ENCODE measurements around the gene PTPRG. TPM values are rescaled to one million over a fixed set of nuclear protein-coding genes. Genes with fewer than 3 reads are reported as not detected.

Gene PTPRG
- total RNA-seq, 1 experiment from 2014 or later, result 69.3 TPM

DNA sequence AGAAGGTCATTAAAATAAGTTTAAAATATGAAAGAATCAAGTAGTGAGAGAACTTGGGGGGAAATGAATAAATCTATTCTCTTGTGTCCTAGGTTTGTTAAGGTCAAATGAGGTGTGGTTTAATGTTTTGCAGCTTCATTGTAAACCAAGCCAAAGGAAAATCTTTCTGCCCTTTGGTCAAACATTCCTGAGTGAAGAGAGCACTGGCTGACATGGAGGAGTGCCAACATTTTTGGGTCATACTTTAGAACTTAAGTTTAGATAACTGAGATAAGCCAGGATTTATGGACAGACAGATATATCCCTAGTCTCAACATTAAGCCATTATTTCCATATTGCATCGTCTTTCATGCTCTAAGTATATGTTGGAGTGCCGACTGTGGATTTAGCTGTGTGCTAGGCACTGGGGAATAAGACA lies 66.4 kb downstream of the PTPRG start:
- Histone ChIP-seq H3K79me1 (ENCODE audit: insufficient read depth, low read depth, low read length, poor library complexity, severe bottlenecking) (peaks cover 11% of the 10 kb centered on the region), H3K27ac (ENCODE audit: insufficient read length, low read depth, low read length) (no peak overlapping the region), H3K27me3 (ENCODE audit: insufficient read depth, low read length) (no peaks in the 10 kb centered on the region), H4K8ac (replicated peaks; ENCODE audit: insufficient read length, low read depth, low read length) (no peak overlapping the region), H2BK5ac (ENCODE audit: insufficient read length, low read length) (no peak overlapping the region), H4K20me1 (ENCODE audit: control insufficient read depth, insufficient read depth, insufficient read length) (no peaks in the 10 kb centered on the region), H3K23ac (ENCODE audit: insufficient read length, low read depth, low read length) (no peak overlapping the region), H2BK12ac (ENCODE audit: insufficient read length, low read depth, low read length) (no peak overlapping the region), H3K18ac (ENCODE audit: insufficient read length, low read depth, low read length) (no peak overlapping the region), H3K23me2 (ENCODE audit: insufficient read length, low read depth, low read length, poor library complexity, severe bottlenecking) (no peaks in the 10 kb centered on the region), H2BK120ac (ENCODE audit: low read depth, low read length, poor library complexity, severe bottlenecking) (no peak overlapping the region), H3T11ph (ENCODE audit: low read length) (no peak overlapping the region), H2BK20ac (ENCODE audit: low read depth, low read length, poor library complexity, severe bottlenecking) (no peak overlapping the region), H2AK5ac (ENCODE audit: insufficient read length, low read length) (no peak overlapping the region), H3K4ac (ENCODE audit: low read depth, low read length) (no peak overlapping the region), H3K56ac (ENCODE audit: insufficient read length, low read depth, low read length) (no peak overlapping the region), H3K4me1 (ENCODE audit: insufficient read depth, low read length) (peaks cover 15% of the 10 kb centered on the region), H3K79me2 (ENCODE audit: insufficient read depth, low read length) (peaks cover 51% of the 10 kb centered on the region), H4K5ac (ENCODE audit: insufficient read length, low read depth, low read length) (no peak overlapping the region), H3K9me3 (ENCODE audit: control insufficient read depth, low read depth, low read length) (no peaks in the 10 kb centered on the region), H3K14ac (ENCODE audit: insufficient read depth, low read length) (no peak overlapping the region), H3K4me2 (ENCODE audit: insufficient read depth, insufficient read length, low read length) (no peak overlapping the region), H3K9ac (ENCODE audit: extremely low read depth, insufficient read length, low read length) (no peak overlapping the region), H2AFZ (ENCODE audit: low read length) (no peak overlapping the region), H2BK15ac (ENCODE audit: low read depth, low read length) (no peak overlapping the region), H4K91ac (ENCODE audit: insufficient read length, low read depth, low read length) (no peak overlapping the region)
- WGBS (ENCODE audit: extremely low coverage, insufficient read length, low lambda C conversion rate), result no CpG with 5 or more reads among the region's 2 CpGs
- Mint-ChIP-seq H3K4me1 (peaks cover 61 to 67% of the 10 kb centered on the region in 2 experiments), H3K9me3 (peaks cover under 1 to 6% of the 10 kb centered on the region in 2 experiments; a peak in 3 of 5 replicates), H3K4me3 (no peak overlapping the region), H3K27ac (peak overlapping the region in 1 of 3 experiments; percentile 58; a peak in 2 of 7 replicates), H3K36me3 (ENCODE audit: insufficient read depth in 1 of 3, low read depth in 3 of 3) (peaks cover 16 to 32% (median 19%) of the 10 kb centered on the region in 3 experiments), H3K27me3 (ENCODE audit: low read depth) (no peaks in the 10 kb centered on the region)
- no peak for TF ChIP-seq CTCF (conservative IDR thresholded peaks at IDR 0.05)
- no peak for DNase-seq
